ENCODE results near the gene LDLRAD4.

Gene LDLRAD4

DNA sequence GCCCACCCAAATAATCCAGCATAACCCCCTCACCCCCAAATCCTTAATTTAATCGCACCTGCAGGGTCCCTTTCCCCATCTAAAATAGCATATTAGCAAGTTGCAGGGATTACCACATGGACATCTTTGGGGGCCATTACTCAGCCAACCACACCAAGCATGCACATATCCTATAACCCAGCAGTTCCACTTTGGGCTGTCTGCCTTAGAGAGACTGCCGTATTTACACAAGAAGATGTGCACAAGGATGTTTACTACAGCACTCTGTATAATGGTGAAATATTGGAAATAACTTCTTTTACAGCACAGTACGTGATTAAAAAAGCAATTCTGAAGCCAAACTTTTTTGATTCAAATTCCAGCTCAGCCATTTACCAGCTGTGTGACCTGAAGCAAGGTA is 17.3 kb upstream of the LDLRAD4 start:
- DNase-seq (ENCODE audit: low read depth, low spot score): no peak

DNA sequence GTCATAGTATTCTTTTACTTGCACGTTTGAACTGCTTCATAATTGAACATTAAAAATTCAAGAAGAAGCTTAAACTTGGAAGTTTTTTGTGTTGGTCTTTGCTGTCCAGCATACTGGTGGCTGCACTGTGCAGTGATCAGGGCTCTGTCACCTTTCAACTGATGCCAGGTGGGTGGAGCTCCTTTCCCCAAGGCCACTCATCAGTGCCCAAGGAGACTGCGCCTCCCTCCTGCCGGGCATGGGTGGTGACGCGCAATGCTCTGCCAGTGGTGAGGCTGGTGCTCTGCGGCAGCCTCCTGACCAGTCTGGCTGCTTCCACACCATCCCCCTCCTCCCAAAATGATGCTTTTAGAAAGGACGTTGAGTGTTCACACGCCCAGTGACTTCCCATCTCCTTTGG is 16.0 kb upstream of the LDLRAD4 start:
- DNase-seq (ENCODE audit: low read depth, low spot score): no peak

GRCh38 chr18:13206301-13206700 is 12.3 kb upstream of the LDLRAD4 start:
- DNase-seq (ENCODE audit: low read depth, low spot score): no peak

- DNase-seq (ENCODE audit: low read depth, low spot score): no peak
Measured at GRCh38 chr18:13207294-13207693, 11.3 kb upstream of the LDLRAD4 start.

DNA sequence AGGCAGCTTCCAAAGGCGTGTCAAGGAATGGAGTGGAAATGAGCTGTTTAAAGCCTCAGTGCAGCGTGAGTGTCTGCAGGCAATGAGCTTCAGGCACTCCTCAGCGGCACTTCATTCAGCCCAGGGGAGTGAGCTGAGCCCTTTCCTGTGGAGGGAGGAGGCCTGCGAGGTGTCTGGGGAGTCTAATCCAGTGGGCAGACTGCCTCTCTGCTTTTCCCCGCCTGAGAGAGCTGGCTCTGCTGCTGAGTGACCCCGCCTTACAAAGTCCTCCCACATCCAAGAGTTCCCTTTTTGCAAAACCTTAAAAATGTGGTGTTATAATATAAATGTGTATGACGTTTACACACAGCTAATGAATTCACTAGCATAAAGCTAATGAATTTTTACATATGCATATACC is 7.0 kb upstream of the LDLRAD4 start:
- DNase-seq (ENCODE audit: low read depth, low spot score): no peak

GRCh38 chr18:13213036-13213795 is 5.3 kb upstream of the LDLRAD4 start:
- no peak for DNase-seq (ENCODE audit: low read depth, low spot score)

DNA sequence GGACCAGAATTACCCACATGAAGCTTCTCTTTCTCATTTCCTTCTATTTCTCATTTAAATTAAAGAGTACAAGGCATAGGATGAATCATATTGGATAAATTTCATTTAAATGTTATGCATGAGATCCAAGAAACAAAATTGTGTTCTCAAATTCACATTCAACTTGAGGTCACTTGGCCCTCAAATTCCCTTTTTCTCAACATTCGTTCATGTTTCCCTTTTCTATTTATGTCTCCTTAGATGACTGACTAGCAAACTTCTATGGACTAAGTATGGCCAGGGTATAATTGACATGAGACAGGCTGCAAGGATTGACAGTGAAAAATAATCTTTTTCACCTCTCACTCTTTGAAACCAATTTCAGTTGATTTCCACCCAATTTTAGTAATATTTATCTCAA is 4.0 kb upstream of the LDLRAD4 start:
- DNase-seq (ENCODE audit: low read depth, low spot score): no peak

GRCh38 chr18:13216092-13216582 is 2.4 kb upstream of the LDLRAD4 start:
- DNase-seq (ENCODE audit: low read depth, low spot score): no peak

- DNase-seq (ENCODE audit: low read depth, low spot score): no peak
Measured at GRCh38 chr18:13216711-13217465, 1.7 kb upstream of the LDLRAD4 start.

DNA sequence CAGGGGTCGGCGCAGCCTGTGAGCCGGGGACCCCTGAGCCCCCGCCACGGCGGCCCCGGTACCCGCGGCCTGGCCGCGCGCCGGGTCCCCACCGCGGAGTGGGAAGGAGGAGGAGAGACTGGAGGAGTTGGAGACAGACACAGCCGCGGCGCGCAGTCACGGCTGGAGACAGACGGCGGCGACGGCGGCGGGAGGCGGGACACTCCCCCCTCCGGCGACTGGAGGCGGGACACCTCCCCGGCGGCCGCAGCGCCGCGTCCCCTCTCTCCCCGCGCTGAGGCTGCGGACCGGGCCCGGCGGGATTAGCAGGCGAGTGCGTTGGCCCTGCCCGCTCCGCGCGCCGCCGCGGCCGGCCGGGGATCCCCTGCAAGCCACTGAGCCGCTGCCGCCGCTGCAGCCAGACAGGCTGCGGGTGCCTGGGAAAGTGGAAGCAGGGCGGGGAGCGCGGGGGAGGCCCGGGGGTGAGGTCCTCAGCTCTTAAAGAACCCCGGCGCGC is 1.0 kb upstream of the LDLRAD4 start:
- DNase-seq (ENCODE audit: low read depth, low spot score): no peak

DNA sequence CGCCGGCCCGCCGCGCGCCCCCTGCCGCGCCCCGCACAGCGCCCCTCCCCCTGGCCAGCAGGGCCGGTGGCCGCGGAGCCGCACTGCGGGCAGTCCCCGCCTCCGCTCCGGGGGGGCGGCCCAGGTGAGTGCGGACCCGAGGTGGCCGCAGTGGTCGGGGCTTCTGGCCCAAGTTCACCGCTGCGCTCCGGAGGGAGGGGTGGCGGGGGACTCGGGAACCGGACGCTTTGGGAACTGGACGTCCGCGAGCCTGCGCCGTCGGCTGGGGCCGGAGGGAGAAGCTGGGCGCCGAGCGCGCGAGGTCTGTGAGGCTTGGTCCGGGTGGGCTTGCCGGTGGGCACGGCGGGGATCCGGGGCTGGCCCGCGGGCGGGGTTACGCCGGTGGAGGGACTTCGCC is 591 bp upstream of the LDLRAD4 start:
- no peak for DNase-seq (ENCODE audit: low read depth, low spot score)

GRCh38 chr18:13218997-13219396 is 437 bp downstream of the LDLRAD4 start:
- DNase-seq (ENCODE audit: low read depth, low spot score): no peak

DNA sequence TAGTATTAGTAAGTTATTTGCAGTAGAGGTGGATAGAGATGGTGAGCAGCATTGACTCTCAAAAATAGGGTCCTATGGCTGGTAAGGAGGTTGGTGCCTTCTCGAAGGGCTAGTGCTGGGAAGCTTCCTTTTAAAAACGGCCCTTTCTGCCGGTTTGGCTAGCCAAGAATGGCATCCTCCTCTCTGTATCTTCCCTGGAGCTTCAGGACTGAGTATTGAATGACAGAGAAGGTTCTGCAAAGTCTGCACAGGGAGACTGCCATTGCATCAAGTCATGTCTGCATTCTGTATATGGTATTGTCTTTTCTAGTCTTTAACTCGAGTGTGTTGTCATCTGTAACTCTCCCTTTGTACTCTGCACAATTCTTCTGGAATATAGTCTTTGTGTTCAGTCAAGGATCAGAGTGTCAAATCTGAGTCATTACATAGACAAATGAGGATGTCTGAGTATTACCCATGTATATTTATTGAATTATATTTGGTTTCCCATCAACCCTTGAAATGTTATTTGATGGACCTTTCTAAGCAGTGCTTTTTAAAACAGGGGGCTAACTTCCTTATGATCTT is 1.1 kb downstream of the LDLRAD4 start:
- DNase-seq (ENCODE audit: low read depth, low spot score): no peak

- no peak for DNase-seq (ENCODE audit: low read depth, low spot score)
Measured at GRCh38 chr18:13220361-13220991, 1.9 kb downstream of the LDLRAD4 start.

DNA sequence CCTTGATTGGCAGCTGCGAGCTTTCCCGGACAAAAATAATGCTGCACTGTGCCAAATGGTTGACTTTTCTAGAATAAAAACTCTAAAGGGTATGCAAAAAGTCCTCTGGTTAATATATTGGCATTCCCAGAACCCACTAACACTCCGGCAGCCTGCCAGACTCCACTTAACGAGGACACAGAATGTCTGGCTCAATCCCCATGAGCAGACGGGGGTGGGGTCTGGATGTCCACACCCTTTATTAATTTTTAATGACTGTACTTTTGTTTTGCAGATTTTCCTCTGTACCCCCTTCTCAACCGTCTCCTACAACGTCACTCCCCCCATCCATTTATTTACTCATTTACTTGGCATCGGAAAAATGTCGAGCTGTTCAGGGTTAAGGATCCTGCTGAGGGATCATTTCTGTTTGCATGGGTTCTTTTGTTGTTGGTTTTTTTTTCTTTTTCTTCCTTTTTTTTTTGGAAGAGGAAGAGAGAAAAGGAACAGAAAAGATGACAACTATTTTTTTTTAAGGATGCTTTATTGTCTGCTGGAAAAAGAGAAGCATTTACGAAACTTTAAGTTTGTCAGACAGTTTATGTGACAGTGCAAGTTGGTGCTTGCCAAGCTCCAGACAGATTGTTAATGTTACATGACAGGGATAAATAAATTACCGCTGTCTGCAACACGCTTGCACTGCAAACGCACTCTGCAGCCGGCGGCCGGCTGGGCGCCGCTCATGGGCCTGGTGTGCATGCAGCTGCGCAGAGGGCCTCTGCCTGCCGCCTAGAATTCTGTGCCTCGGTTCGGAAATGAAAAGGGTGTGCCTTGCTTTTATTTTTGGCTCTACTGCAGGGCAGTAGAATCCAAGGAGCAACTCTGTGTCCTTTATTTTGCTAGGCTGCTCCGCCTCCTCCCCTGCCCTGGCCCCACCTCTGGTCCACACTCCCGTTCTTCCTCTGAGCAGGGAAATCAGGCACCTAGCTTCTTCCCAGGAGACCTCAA is 3.6 kb downstream of the LDLRAD4 start:
- no peak for DNase-seq (ENCODE audit: low read depth, low spot score)

- DNase-seq (ENCODE audit: low read depth, low spot score): no peak
Measured at GRCh38 chr18:13222856-13223281, 4.3 kb downstream of the LDLRAD4 start.

- DNase-seq (ENCODE audit: low read depth, low spot score): no peak
Measured at GRCh38 chr18:13223311-13224143, 5.0 kb downstream of the LDLRAD4 start.

DNA sequence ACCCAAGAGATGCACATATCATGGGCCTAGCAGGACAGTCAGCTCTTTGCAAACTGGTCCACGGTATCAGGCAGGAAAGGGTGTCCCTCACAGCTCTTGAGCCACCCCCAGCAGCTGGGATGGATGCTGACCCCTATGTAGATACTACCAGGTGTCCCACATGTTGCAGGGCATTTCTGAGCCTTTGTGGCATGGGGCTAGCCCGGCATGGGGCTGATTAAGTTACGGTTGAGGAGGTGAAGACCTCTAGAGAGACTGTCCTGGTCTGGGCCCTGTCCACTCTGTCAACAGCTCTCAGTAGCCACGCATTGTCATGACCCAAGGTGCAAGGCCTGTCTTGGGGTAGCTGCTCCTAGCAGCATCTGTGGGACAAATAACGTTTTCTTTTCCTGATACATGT is 6.7 kb downstream of the LDLRAD4 start:
- no peak for DNase-seq (ENCODE audit: low read depth, low spot score)

- DNase-seq (ENCODE audit: low read depth, low spot score): no peak
Measured at GRCh38 chr18:13226533-13227144, 8.1 kb downstream of the LDLRAD4 start.
